EH (cell line): ENCODE measurements around the gene WDR35.

Experiments used
- DNase-seq: peaks from one replicate; pipeline ENCODE4 v3.0.0-alpha.2; 2015; ENCODE audit warnings: low read depth

WDR35 gene

DNA sequence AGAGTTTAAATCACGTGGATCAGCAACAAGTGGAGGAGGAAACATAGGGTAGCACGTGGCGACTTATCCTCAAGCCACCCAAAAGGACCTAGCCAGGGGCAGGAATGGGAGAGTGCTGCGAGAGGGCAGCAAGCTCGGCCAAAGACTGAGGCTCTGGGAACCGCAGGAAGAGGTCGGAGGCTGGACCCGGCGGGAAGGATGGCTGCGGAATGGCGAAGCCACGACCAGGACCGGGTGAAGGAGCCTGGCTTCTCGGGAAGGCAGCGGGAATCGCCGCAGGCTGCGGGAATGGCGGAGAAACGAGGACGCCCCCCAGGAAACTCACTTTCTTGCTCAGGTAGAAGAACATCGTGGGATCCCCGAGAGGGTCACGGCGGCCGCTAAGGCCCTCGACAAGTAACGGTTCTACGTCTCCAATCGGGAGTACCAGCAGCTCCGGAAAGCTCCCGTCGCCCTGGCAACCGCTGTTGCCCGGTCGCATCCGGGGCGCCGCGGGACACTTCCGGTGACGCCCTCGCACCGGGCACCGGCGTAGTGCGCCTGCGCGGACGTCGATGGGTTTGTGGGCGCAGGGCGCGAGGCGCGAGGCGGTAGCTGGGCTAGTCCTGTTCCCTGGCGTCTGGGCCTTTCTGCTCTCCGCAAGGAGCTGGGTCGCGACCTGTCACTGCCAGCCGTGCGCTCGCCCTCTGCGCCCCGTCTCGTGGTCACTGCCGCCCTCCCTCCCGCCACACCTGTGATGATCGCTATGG is at the start of gene WDR35:
Gene WDR35, minus strand, starts transcription at position 439 of the 749 bp plus-strand sequence. Its CDS starts 90 bp downstream, at position 349.
- DNase-seq = peak; percentile 89

DNA sequence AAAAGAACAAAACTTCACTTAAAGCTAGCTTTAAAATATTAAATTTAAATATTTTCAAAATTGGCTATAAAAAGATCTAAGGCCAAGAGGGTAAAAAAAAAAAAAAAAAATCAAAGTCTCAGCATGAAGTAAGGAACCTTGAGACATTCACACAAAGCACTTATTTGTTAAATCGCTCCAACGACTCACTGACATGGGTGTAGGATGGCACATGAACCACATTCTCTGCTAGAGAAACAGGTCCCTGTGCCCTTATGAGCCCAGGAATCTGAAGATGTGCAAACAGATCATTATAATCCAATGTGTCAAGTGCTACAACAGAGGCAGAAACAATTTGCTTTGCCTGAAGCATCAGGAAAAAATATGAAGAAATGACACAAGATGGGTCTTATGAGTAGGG is 47.8 kb upstream of the WDR35 start:
- DNase-seq = no peak

DNA sequence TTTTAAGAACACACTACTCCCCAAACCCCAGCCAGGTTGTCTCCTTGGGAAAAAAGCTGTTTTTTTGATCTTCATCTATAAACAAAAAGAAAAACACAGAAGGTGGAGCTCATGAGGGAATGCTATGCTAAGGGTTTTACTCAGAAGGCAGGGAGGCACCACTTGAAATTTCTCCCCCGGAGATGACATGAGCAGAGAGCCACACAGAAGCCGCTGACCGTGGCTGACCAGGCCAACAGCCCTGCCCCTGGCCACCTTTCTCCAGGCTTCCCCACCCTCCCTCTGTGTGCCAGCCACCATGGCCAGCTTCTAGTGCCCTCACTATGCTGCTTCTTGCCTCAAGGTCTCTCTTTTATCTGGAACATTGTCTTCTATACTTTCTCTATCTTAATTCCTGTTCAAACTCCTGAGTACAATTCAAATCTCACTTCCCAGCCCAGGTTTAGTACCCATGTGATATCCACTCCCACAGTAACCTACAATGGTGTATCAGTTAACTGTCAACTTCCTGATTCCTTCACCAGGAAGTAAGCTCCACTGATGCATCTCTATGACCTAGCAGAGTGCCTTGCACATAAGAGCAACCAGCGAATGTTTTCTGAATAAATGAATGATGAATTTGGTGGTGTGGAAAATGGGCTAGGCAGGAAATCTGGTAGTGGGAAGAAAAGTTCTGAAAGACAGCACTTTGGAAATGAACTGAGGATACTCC is 46.2 kb upstream of the WDR35 start:
- DNase-seq = no peak

DNA sequence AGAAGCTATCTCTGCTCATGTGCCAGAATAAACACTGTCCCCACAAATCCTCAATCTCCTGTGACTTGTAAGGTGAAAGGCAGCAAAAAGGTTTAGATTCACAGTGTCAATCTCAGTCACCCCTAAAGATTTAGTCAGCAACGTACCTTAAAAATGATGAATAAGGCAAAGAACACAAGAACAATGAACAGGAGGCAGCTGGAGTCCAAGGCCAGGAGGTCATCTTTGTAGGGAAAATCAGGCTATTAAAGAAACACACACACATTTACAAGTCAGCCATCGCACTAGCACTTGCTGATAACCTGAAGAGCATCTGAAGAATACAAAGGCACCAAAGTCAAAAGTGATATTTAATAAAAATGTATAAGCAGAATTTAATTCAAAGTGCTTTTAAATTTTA is 44.9 kb upstream of the WDR35 start:
- no peak for DNase-seq

DNA sequence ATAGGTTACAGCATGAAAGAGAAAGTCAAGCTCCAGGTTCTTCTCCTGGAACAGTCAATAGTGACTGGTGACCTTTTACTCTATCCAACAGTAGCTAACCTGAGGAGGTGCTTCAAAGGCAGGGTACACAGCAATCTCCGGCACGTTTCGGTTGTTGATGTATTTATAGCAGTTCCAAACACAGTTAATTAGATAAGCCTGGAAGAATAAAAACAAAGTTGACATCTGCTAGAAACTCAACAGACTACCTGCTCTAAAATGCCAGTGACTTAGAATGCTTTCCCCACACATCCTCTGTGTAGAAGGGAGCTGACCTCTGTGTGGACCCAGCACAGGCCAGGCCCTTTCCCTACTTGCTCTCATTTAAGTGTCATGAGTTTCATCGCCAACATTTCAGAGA is 44.3 kb upstream of the WDR35 start:
- no peak for DNase-seq

DNA sequence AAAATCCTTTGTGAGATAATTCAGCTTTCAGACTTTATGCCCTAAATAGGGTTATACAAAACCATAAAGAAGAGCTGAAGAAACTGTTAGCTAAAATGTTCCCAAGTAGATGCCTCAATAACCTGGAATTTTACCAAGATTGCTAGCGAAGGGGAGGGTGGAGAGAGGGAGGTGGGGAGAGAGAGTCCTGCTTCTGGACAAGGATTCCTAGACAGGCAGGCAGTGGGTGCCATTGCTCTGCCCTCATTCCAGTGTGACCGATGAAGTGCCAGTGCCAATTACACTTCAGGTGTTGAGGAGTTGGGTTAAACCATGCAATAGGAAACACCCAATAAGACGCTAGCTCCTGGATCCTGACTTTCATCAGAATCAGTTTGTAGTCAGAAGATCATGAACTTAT is 43.4 kb upstream of the WDR35 start:
- DNase-seq = no peak

DNA sequence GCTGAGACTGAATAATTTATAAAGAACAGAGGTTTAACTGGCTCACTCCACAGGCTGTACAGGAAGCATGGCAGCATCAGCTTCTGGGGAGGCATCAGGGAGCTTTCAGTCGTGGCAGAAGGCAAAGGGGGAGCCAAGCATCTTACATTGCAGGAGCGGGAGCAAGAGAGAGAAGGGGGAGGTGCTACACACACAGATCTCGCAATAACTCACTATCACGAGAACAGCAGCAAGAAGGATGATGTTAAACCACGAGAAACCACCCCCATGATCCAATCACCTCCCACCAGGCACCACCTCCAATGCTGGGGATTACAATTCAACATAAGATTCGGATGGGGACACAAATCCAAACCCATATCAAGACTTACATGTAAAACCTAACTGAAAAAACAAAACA is 40.3 kb upstream of the WDR35 start:
- no peak for DNase-seq

DNA sequence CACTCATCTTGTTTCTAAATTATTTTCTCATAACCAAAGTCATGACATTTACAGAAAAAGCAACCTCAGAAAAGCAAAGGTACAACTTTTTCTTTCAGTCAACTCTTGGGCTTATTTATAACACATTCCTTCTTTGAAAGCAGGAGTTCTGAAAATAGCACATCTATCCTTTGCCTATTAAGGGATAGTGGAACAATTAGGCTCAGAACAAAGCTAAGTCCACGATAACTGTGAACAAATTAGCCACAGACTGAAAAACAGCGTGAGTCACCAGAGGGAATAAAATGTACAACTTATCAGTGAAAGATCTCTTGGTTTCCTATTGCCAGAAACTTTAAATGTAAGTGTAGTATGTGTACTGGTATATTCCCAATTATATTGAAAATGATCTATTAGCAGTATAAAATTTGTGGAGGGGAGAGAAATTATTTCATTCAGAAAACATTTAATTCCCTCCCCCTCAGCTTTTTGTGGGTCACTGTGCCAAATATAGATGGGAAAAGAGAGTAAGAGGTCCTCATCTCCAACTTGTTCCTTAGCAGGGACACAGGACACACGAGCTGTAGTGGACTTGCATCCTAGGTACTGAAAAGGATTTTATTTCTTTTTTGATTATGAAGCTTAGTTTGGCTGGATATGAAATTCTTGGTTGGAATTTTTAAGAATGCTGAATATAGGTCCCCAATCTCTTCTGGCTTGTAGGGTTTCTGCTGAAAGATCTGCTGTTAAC is 38.0 kb upstream of the WDR35 start:
- DNase-seq = peak; percentile 72

DNA sequence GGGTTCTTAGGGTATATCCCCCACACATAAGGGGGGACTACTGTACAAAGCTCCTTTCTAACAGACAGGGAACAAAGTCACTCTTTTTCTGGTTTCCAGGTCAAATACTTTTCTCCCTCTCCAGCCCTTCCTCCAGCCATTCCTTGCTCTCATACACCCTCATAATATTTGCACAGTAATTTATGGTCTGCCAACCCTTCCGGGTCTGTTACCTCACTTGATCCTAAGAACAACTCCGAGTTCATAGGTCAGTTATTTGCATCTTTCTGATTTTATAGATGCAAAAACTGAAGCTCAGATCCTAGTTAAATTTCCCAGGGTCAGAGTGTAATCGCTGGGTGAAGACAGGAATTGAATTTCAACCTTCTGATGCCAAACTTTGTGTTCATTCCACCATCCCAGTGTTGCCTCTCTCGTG is 37.4 kb upstream of the WDR35 start:
- no peak for DNase-seq

DNA sequence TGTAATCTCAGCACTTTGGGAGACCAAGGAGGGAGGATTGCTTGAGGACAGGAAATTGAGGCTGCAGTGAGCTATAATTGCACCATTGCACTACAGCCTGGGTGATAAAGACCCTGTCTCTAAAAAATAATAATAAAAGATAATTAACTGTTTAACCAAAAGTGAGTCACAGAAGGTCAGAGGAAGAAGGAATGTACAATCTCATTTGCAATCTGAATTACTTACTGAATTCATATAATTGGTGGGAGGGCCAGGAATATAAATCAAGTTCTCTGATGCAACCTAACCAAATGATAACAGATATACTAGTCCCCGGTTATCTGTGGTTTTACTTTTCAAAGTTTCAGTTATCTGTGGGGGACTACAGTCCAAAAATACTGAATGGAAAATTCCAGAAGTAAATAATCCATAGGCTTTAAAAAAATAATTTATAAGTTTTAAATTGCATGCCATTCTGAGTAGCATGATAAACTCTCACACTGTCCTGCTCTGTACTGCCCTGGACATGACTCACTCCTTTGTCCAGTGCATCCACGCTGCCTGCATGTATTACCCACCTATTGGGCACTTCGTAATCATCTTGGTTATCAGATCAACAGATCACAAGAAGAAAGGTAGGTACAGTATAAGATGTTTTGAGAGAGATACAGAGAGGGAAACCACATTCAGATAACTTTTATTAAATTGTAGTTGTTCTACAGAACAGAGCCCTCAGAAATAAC is 35.3 kb upstream of the WDR35 start:
- peak; percentile 81 for DNase-seq

DNA sequence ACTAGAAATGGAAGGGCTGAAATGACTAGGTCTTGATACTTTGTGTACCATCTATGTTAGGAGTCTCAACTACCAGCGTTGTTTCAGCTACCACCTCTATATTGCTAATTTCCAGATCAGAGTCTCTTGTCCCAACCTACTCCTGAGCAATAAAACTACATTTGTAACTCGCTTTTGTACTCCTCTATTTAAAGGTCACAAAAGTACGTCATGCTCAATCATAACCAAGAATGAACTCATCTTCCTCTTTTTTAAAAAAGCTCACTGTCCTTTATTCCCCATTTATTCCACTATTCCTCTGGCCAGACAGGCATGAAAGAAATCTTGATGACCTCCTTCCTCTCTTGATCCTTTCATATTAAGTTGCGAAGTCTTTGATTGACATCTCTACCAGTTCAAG is 33.8 kb upstream of the WDR35 start:
- DNase-seq = no peak

DNA sequence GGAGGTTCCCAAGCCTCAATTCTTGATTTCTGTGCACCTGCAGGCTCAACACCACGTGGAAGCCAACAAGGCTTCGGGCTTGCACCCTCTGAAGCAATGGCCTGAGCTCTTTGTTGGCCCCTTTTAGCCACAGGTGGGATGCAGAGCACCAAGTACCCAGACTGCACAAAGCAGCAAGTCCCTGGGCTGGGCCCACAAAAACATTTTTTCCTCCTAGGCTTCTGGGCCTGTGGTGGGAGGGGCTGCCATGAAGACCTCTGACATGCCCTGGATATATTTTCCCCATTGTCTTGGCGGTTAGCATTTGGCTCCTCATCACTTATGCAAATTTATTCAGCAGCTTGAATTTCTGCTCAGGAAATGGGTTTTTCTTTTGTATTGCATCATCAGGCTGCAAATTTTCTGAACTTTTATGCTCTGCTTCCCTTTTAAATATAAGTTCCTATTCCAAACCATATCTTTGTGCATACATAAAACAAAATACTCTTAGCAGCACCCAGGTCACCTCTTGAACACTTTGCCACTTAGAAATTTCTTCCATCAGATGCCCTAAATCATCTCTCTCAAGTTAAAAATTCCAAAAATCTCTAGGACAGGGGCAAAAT is 31.6 kb upstream of the WDR35 start:
- DNase-seq = no peak

DNA sequence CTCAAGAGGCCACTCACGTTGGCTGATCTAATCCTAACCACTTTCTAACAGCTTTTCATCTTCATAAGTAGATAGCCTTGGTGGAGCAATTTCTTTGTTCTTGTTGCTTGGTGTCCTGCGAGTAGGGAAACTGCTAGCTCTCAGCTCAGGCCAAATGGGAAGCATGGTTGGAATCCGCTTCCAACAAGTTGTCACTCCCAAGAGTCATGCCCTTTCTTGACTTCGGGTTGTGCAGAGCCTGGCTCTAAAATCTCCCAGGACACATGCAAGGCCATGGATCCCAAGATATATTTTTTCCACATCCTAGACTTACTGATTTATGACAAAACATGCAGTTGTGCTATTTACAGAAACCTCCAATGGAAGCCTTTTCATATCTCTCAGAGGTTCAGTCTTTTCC is 29.8 kb upstream of the WDR35 start:
- no peak for DNase-seq

DNA sequence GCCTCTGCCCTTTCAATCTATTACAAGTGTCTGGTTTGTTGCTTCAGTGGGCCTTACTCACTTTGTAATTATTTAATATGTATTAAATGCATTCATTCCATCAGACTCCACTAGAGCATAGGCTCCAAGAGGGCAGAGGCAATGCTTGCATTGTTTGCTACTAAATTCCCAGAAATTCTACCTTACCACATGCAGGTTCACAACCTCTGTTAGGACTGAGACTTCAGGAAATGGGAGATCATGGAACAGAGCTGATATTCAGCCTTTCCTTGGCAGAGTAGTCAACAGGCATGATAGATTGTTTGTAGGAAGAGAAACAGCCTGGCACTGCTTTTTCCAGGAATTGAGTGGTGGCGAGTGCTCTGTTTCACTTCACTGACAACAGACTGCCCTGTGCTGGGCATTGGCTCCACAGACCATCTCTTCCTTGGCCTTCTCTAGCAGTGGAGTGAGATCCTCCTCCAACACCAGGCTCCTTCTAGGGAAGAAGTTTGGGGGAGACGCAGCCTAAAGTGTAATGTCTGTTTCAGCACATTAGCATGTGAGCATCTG is 28.8 kb upstream of the WDR35 start:
- DNase-seq = no peak

DNA sequence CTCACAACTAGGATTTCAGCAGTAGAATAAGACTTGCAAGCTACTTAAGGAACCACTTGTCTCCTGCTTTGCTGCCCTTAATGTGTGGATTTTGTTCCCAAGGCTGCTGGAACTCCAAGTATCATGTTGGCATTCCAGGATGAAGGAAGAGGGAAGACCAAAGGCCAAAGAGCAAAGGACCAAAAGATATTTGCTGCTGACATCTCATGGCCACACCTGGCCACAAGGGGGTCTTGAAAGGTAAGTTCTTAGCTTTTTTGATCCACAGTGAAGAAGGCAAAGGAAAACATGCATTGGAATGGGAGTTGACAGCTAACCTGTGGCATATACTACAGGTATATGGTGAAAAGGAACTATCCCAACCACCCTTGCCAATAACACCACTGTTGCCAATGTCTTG is 26.4 kb upstream of the WDR35 start:
- DNase-seq = no peak

DNA sequence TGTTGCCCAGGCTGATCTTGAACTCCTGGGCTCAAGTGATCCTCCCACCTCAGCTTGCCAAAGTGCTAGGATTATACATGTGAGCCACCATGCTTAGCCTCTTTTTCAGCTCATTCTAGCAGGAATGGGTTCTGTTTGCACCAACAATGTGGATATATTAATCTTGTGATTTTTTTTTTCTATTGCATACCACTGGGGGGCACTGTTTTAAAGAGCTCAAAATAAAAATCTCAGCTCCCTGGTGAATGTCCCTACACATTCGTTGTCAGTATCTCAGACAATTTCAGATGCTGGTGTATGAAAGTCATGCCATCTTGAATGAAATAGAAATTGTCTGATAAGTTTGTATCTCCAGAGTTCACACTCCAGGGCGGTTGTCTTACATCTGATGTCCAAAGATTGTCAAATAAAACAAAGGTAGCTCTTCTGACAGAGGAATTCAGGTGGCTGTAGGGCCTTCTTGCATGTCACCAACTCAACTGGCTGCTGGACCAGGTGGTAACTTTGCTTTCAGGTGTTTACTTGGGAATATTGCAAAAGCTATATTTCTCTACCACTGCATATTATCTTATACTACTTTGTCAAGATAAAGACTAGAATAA is 25.7 kb upstream of the WDR35 start:
- peak; percentile 69 for DNase-seq

DNA sequence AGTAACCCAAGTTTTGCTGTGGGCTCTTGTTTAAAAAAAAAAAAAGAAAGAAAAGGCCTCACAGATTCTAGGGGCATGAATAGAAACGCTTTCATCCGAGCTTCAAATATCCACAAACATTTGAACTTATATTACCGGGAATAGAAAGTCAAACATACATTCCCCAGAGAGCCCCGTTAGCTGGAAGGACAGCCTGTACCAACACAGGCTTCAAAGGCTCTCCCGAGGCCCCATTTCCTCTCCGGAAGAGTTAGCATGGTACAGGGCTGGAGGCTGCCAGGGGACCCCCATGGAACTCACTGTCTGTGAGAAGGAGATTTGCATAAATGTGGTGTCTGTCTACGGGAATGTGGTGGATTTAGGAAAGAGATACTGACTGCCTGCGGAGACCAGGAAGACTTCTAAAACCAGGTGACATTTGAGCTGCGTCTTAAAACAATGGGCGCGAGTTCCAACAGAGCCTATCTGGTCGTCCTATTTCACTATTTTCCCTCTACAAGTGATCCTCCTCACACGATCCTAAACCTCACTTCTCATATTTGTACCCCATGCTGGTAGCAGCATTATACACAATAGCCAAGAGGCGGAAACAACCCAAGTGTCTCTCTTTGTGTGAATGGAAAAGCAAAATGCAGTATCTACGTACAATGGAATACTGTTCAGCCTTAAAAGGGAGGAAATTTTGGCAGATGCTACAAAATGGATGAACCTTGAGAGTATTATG is 23.4 kb upstream of the WDR35 start:
- DNase-seq = no peak

DNA sequence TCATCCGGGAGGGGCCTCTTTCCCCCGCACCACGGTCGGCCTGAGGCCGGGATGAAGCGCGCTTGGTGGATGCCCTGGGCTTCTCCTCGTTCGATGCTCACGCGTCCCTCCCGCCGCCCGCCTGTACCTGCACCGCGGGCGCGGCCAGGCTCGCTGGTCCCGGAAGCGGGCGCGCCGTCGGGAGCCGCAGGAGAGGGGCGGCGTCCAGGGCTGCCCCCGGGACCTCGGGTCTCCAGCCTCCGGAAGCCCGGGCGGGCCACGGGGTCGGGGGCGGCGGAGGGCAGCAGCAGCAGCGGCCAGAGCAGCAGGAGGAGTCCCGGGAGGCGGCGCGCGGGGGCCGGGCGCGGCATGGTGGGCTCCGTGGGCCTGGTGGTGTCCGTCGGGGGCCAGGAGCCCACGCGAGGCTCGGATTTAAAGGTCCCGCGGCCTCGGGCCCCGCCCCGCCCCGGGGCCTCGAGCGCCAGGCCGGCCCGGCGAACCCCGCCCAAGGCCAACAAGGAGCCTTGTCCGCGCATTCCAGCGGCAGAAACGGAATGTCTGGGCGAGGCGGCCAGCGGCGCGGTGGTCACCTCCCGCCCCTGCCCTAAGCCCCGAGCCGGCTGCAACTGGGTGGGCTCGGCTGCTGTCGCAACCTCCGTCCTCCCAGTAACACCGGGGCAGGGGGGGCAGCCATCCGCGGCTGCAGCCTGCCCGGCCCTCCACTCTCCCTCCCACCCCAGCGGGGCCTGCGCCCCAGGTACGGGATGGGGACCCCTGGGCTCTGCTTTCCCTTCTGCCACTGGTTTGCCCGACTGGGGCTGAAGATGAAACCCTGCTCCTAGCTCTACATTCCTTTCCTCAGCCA is 22.6 kb upstream of the WDR35 start, which contains the start of gene MATN3:
Gene MATN3, minus strand, starts transcription at position 387 of the 844 bp plus-strand sequence. Its CDS starts 37 bp downstream, at position 350.
- DNase-seq = peak; percentile 52

DNA sequence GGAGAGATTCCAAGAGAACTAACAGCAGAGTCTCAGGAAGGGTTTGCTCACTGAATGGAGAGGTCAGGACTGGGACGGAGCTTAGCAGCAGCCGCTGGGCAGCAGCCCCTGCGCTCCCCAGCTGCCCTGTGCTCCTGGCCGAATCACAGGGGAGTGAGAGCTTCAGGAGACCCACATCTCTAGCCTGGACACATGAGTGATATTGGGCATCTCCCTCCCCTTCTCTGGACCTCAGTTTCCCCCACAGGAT is 22.1 kb upstream of the WDR35 start:
- DNase-seq = no peak
